GM18951 (cell line): ENCODE data around the gene ACADS.

Experiments
- POLR2A ChIP-seq: IDR thresholded peaks from 4 replicates; pipeline ENCODE4 v1.6.1; 2011; ENCODE audit warnings: mild to moderate bottlenecking; ENCODE audit not compliant: insufficient read length, insufficient read depth; ENCODE audit errors: extremely low read depth
- in situ Hi-C: fragments of 300-500 bp; cut with MboI; formaldehyde crosslinking; loops from one replicate; pipeline ENCODE4 v1.12.0; 2022; ENCODE audit warnings: low sequenced_read_pairs, mixed read lengths, inconsistent platforms; ENCODE audit not compliant: unreplicated experiment

ACADS gene

DNA sequence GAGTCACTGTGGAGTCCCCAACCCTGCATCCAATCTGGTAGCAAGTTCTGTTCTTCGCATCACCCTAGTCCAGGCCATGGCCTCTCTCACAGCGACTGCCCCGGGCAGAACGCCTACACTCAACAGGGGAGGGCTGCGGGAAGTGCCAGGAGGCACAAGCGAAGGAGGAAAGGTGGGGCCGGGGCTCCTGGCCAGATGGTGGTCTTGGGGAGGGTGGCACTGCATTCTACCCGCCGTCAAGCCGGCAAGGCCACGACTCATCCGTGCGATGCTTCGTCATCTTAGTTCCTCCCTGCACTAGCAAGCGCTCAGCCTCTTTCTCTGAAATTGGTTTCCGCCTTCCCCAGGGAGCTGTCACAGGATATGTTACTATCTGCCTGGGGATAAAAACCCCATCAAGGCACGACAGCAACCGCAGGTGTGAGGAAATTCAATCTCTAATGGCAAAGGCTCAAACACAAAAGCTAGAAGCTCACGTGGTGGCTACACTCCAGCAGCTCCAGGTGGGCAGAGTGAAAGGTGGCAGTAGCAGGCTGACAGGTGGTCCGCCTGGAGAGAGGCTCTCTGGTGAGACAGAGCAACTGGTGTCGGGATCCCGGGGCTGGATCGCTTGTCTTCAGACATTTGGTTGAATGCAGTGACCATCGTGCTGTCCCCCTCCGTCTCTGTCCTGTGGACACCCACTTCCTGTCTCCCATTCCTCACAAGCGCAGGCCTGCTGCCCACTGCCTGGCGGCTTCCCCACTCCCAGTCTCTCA, 34.1 kb downstream of the ACADS start:
- in situ Hi-C loops: no loop called here
- TF ChIP-seq POLR2A: no peak

DNA sequence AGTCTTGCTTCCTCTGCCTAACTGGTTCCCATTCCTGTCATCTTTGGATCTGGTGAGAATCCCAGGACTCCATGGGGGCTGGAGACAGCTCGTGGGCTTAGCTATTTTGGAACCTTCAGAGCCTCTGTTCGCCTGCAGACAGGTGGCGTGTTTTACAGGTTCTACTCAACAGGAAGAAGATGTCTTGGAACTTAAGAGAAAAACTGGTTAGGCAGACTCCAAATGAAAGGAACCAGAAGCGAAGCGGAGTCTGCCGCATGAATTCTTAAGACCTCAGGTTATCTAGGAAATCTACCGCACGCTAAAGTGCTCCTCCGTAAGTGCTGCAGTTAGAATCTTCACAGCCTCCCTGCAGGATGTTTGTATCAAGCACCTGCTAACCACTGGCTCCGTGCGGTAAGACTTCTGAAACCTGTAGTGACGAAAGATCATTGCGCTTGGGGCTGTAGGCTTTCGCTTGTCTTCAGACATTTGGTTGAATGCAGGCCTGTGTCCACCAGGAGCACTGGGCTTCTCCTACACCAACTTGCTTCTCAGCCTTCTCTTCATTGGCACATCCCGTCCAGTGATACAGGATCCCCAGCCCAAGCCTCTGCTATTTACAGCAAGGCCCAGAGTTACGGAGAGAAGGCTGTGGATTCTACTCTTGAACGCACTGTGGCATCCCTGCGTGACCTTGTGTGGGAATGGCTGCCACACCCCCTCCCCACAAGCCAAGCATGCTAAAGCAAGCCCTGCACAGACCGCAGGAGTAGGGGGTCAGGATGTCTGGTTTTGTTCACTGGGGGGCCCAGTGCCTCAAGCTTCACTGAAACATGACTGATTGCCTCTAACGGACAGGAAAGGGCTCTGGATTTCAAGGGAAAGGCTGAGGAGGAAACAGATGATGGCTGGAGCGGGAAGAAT, 35.0 kb downstream of the ACADS start:
- in situ Hi-C loops: no loop called here
- no peak for TF ChIP-seq POLR2A

DNA sequence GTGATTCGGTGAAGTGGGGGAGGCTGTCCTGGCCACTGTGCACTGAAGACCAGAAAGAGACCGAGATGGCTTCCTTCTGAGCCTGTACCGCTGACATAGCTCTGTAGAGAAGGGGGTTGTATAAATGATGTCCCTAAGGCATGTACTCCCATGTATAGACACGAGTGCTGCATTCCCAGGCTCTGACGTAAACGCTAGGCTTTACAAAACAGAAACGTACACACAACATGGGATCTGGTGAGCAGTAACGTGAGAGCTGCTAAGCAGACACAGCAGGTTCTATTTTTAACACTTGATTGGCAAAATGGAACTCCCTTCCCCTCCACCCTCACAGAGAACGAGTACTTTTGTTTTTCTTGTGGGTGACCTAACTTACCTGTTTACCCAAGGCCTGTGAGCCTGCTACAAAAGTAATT, 35.9 kb downstream of the ACADS start:
- in situ Hi-C loops: no loop called here
- no peak for TF ChIP-seq POLR2A

DNA sequence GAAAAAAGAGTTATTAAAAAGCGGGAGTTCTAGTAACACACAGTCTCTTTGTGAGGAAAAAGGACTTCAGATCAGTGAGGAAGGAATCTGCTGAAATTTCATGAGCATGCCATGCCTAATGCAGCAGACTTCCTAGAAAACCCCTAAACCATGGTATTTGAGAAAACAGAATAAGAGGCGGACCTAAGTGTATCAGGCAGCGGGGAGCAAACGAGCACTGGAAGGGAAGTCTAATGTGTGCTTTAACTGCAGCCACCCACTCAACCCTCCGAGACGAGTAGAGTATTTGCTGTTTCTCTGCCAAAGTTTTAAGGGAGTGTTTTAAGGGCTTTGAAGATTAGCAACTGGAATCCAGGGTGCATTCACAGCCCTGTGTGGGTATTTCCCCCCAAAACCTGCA, 36.5 kb downstream of the ACADS start:
- in situ Hi-C loops: no loop called here
- no peak for TF ChIP-seq POLR2A

DNA sequence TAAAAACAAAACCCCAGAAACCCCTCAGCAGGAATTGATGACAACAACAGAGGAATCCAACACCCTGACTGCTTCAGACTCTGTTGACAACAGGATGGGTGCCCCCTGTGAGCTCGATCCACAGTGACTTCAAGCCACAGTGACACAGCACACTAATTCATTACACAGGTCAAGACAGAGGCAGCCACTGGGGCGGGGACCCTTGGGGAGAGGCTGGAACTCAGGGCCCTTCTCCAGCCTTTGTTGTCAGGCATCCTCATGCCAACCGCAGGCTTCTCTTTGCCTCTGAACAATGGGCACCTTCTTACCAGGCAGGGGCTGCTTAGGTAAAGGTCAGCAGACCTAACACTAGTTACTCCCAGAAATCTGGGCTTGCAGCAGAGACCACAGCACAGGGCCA, 37.6 kb downstream of the ACADS start:
- TF ChIP-seq POLR2A: no peak
- in situ Hi-C loops: no loop called here

DNA sequence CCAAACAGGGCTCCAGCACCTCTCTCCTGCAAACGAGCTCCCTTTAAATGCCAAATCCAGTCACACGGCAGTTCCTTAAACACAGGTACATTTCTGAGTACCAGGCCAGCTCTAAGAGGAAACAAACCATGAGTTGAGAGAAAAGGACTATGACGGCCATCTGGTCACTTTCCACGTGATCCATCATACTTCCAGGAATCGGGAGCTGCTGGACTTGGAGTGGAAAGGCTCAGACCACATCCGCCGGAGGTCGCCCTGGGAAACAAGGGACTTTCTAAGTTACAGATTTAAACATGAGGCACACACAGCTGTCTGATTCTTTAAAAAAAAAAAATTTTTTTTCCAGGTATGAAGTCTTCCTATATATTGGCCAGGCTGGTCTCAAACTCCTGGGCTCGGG, 39.2 kb downstream of the ACADS start:
- no peak for TF ChIP-seq POLR2A
- in situ Hi-C loops: no loop called here

DNA sequence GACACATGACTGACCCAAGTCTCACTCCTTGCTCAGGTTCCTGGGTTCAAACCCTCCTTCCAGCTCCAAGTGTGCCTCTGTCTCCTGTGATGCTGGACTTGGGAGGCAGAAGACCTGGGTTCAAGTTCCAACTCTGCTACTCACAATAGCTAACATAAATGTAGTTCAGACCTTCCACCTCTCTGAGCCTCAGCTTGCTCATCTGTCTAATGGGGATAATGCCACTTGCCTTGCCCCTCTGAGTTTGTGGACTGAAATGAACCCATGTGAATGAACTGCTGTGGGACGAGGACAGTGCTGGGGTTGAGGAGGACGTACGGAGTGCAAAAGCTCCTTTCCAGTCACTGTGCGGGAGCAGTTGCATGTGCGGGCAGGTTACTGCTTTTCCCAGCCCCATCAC, 40.9 kb downstream of the ACADS start:
- in situ Hi-C loops: no loop called here
- TF ChIP-seq POLR2A: no peak

DNA sequence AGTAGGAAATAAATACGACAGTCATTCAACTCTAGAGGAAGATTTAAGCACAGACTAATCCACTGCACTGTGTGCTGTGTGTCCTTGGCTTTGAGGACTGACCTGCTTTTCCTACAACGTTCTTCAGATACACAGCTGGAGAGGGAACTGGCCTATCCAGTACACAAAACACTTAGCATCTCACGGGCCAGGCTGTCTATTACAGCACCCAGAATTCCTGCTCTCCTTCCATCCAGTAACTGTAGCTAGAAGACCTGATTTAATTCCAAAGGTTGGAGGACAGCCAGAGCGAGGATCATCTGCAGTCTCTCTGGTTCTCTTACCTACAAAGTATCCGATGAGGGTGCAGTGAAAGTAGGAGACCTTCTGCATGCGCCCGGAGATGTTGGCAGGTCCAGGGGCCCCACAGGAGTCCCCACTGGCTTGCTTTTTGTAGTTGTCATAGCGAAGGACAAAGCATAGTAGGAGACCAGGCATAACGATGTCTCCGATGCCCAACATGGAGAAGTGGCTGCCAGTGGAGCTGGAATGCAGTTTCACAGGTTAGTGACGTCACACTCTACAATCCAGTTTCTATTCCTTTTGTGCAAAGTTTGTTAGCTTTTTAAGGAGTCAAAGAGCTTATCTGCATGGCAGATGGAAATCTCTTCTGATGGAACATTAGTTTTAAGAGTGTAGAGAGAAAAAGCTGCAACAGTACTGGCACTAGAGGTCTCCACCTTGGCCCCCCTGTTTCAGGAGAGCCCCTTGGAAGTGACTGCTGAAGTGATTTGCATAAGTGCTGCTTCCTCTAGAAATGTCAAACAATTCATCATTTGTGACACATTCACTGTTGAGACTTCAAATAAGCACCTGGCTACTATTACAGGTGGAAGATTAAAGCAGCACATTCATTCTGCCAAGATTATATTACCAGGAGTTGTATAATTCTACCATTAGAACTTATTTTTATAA, 41.7 kb downstream of the ACADS start:
- TF ChIP-seq POLR2A: no peak
- in situ Hi-C loops: no loop called here

DNA sequence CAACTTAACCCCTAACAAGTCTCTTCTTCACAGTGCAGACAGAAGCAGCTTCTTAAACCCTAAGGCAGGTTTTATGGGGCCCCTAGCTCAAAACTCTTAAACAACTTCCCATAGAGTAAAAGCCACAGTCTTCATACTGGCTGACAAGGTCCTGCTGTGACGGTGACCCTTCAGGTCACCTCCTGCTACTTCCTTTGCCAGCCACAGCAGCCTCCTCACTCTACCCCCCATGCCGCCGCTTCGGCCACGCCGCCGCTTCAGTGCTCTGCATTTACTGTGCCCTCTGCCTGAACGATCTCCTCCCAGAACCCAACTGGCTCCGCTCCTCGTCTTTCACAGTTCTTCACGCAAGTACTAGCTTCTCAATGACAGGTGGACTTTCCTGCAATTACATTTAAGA, 45.5 kb downstream of the ACADS start:
- in situ Hi-C loops: no loop called here

DNA sequence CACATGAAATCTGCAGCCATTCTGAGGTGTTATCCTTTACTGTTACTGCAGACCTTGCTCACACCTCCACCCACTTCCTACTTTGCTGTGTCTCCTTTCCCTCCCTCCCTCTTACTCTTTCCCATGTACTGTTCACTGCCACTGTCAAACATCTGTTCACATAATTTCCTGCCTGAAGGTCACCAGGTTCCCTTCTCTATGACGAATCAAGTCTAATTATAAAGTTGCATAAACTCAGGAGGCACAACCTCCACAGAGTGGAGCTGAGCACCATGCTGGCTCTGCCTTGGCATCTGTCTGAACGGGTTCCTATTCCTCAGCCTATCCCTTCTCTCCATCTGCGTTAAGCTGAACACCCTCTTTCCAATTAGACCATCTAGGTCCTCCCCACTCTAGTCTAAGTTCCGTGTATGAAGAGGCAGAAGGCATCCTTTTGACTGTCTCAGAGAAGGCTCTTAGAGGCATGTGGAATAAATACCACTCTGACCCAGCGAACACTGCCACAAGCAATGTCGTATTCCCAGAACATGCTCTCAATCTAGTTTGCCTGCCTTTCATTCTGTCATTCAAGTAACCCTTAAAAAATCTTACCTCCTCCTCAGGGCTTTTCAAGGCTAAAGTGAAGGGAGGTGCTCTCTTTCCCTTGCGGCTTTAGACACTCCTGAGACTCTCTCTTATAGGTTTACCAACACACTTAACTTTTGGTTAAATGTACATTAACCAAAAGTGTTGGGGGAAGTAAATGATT, 48.7 kb downstream of the ACADS start:
- no peak for TF ChIP-seq POLR2A
- in situ Hi-C loops: no loop called here

More for the DNA sequence above, 45.5 kb downstream of the ACADS start:
- no peak for TF ChIP-seq POLR2A

DNA sequence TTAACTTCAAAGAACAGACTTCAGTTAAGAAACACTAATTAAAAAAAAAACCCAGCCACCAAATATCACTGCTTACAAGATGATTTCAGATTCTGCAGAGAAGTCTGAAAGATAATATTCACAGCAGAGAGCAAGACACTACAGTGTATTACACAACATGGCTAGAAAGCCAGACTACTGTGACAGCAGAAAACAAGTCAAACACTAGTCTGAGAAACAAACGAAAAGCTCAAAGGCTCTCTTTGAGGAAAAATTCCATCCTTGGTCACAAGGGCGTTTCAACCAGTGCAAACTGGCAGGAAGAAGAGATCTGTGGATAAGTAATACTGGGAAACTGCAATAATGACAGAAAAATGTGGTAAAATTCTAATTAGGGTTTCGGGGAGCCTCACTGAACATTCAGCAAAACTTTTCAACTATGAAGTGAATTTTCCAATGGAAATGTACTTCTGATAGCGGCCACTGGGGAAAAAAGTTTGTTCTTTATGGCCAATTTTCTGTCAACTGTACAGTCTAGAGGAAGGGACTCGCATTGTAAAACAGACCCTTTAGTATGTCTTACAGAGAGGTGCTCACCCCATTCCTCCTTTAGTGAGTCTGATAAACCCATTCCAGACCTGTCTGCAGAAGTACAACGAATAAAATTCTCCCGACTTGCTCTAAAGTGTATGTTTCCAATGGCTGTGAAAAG, 50.4 kb downstream of the ACADS start:
- no peak for TF ChIP-seq POLR2A
- in situ Hi-C loops: no loop called here

DNA sequence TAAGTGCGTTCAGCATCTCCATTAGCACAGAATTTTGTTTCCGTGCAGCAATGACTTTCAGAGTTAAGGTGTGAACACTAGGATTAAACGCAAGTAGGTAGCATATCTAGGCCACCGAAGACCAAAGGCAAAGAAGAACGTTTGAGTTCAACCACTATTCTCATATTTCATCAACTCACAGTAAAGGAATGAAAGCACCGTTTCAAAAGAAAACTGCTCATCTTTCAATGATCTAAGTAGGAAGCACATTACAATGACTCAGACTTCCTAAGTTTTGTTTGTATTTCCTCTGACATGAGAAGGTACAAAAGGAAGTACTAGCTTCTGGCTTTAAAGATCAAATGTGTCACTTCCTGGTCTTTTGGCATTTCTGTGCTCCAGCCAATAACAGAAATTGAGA, 57.6 kb downstream of the ACADS start:
- in situ Hi-C loops: no loop called here
- no peak for TF ChIP-seq POLR2A
